ENCODE measurements around the gene AJM1.
"Not testable (repeated sequence)": the region's sequence is repeated elsewhere in the genome, so short reads cannot be mapped to it uniquely, and the experiment has no call there.

The AJM1 gene

DNA sequence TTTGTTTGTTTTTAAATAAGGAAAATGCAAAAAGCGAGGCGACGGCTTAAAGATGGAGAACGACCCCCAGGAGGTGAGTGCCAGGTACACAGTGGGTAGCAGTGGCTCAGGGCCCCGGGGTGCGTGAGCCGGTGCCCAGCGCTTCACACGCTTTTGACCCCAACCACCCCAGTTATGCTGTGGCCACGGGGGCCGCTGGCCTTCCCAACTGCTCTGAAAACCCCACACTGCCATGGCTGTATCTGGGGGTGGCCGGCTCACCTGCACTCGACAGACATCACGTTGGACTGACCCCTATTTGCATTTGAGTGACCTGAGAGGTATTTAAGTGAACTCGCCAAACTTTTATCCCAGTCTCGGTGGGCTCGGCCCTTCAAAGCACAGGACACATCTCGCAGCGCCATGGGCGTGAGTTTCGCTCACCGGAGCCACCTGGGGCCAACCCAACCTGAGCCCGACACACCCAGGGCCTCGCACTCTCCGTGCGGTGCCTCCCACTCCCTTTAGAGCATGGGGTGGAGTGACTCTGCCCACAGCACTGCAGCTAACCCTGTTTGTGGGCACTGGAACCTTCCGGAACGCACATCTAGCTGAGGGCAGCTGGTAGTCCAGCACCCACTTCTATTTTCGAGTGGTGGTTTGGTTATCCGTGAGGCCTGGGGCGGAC, 13.7 kb upstream of the AJM1 start:
- Histone ChIP-seq H3K4me1 (ENCODE audit: control insufficient read depth, insufficient read depth, low read length) (no peaks in the 10 kb centered on the region), H3K27me3 (ENCODE audit: control insufficient read depth, insufficient read depth, low read length) (no peaks in the 10 kb centered on the region), H3K36me3 (ENCODE audit: control insufficient read depth, insufficient read depth, low read length) (peaks cover 61% of the 10 kb centered on the region), H3K9ac (ENCODE audit: low read depth, low read length) (no peak overlapping the region), H3K9me3 (ENCODE audit: control insufficient read depth, insufficient read depth, low read length) (no peaks in the 10 kb centered on the region), H3K4me3 (ENCODE audit: low read depth, low read length) (no peak overlapping the region)

- Histone ChIP-seq H3K36me3 (ENCODE audit: control insufficient read depth, insufficient read depth, low read length) (peaks cover 58% of the 10 kb centered on the region), H3K27me3 (ENCODE audit: control insufficient read depth, insufficient read depth, low read length) (no peaks in the 10 kb centered on the region)
Measured at GRCh38 chr9:136829412-136829811, 12.9 kb upstream of the AJM1 start.

DNA sequence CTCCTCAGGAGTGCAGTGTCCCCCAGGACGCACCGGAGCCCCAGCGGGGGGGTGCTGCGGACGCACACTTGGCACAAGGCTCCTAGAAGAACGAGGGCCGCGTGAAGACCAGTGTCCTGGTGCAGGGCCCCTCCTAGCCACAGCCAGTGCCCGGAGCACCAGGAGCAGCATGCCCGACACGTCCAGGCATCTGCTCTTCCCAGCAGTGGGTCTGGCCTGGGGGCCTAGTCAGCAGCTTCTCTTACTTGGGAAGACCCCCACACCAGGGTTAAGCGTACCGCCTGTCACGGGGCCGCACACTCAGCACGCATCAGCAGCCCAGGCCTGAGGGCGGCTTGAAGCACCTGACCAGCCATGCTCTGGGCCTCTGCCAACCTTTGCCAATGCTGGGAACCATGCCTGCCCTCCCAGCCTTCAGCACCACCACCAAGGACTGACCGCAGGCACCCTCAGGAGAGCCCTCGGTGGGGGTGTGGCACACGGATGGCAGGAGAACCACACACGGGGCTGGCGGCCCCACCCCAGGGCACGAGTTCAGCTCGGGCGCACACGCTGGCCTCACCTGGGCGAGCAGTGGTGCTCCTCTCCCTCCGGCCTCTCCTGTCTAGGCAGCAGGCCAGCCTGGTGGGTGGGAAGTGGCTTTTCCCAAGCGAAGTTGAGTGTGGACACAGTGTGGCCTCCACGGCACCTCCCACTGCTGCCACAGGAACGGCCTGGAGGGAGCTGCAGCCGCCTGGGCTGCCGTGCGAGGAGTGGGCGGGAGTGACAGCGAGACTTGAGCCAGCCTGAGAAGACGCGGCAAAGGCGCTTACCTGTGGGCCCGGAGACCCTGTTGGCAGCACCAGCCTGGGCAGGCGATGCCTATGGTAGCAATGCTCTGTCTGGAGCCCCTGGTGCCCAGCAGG, 12.0 kb upstream of the AJM1 start:
- H3K4me3 ChIP-seq (ENCODE audit: low read depth, low read length): no peak overlapping the region
- H3K36me3 ChIP-seq (ENCODE audit: control insufficient read depth, insufficient read depth, low read length): peaks cover 54% of the 10 kb centered on the region
- no peaks in the 10 kb centered on the region for H3K9me3 ChIP-seq (ENCODE audit: control insufficient read depth, insufficient read depth, low read length)
- no peaks in the 10 kb centered on the region for H3K27me3 ChIP-seq (ENCODE audit: control insufficient read depth, insufficient read depth, low read length)
- H3K9ac ChIP-seq (ENCODE audit: low read depth, low read length): no peak overlapping the region
- H3K4me1 ChIP-seq (ENCODE audit: control insufficient read depth, insufficient read depth, low read length): no peaks in the 10 kb centered on the region

More at GRCh38 chr9:136829412-136829811, 12.9 kb upstream of the AJM1 start:
- no peak overlapping the region for H3K9ac ChIP-seq (ENCODE audit: low read depth, low read length)
- no peak overlapping the region for H3K4me3 ChIP-seq (ENCODE audit: low read depth, low read length)
- H3K9me3 ChIP-seq (ENCODE audit: control insufficient read depth, insufficient read depth, low read length): no peaks in the 10 kb centered on the region
- no peaks in the 10 kb centered on the region for H3K4me1 ChIP-seq (ENCODE audit: control insufficient read depth, insufficient read depth, low read length)

GRCh38 chr9:136831002-136831719, 11.1 kb upstream of the AJM1 start:
- Histone ChIP-seq H3K36me3 (ENCODE audit: control insufficient read depth, insufficient read depth, low read length) (peaks cover 46% of the 10 kb centered on the region), H3K4me1 (ENCODE audit: control insufficient read depth, insufficient read depth, low read length) (no peaks in the 10 kb centered on the region), H3K4me3 (ENCODE audit: low read depth, low read length) (no peak overlapping the region), H3K27me3 (ENCODE audit: control insufficient read depth, insufficient read depth, low read length) (no peaks in the 10 kb centered on the region), H3K9ac (ENCODE audit: low read depth, low read length) (no peak overlapping the region), H3K9me3 (ENCODE audit: control insufficient read depth, insufficient read depth, low read length) (no peaks in the 10 kb centered on the region)

- H3K4me3 ChIP-seq (ENCODE audit: low read depth, low read length): no peak overlapping the region
- no peaks in the 10 kb centered on the region for H3K9me3 ChIP-seq (ENCODE audit: control insufficient read depth, insufficient read depth, low read length)
- peaks cover 44% of the 10 kb centered on the region for H3K36me3 ChIP-seq (ENCODE audit: control insufficient read depth, insufficient read depth, low read length)
- no peak overlapping the region for H3K9ac ChIP-seq (ENCODE audit: low read depth, low read length)
- H3K4me1 ChIP-seq (ENCODE audit: control insufficient read depth, insufficient read depth, low read length): no peaks in the 10 kb centered on the region
- no peaks in the 10 kb centered on the region for H3K27me3 ChIP-seq (ENCODE audit: control insufficient read depth, insufficient read depth, low read length)
Measured at GRCh38 chr9:136831720-136832104, 10.6 kb upstream of the AJM1 start.

DNA sequence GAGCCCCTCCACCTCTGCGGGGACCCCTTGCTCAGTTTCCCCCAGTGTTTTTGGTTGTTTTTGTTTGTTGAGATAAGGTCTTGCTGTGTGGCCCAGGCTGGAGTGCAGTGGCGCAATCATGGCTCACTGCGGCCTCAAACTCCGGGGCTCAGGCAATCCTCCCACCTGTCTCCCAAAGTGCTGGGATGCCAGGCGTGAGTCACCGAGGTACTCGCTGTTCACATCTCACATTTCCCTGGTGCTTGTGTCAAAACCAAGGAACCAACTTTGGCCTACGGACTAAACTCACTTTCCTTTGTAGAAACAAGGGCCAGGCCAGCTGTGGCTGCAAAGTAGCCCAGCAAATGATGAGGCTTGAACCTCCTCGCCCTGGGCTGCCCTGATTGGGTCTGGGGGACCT, 9.7 kb upstream of the AJM1 start:
- peaks cover 42% of the 10 kb centered on the region for H3K36me3 ChIP-seq (ENCODE audit: control insufficient read depth, insufficient read depth, low read length)
- no peak overlapping the region for H3K4me3 ChIP-seq (ENCODE audit: low read depth, low read length)
- no peaks in the 10 kb centered on the region for H3K9me3 ChIP-seq (ENCODE audit: control insufficient read depth, insufficient read depth, low read length)
- no peaks in the 10 kb centered on the region for H3K27me3 ChIP-seq (ENCODE audit: control insufficient read depth, insufficient read depth, low read length)
- H3K9ac ChIP-seq (ENCODE audit: low read depth, low read length): no peak overlapping the region
- H3K4me1 ChIP-seq (ENCODE audit: control insufficient read depth, insufficient read depth, low read length): no peaks in the 10 kb centered on the region

- H3K27me3 ChIP-seq (ENCODE audit: control insufficient read depth, insufficient read depth, low read length); H3K9ac ChIP-seq (ENCODE audit: low read depth, low read length); H3K4me1 ChIP-seq (ENCODE audit: control insufficient read depth, insufficient read depth, low read length); H3K9me3 ChIP-seq (ENCODE audit: control insufficient read depth, insufficient read depth, low read length); H3K4me3 ChIP-seq (ENCODE audit: low read depth, low read length): not testable (repeated sequence)
- H3K36me3 ChIP-seq (ENCODE audit: control insufficient read depth, insufficient read depth, low read length): peaks cover 51% of the 10 kb centered on the region
Measured at GRCh38 chr9:136833381-136834048, 8.8 kb upstream of the AJM1 start.

DNA sequence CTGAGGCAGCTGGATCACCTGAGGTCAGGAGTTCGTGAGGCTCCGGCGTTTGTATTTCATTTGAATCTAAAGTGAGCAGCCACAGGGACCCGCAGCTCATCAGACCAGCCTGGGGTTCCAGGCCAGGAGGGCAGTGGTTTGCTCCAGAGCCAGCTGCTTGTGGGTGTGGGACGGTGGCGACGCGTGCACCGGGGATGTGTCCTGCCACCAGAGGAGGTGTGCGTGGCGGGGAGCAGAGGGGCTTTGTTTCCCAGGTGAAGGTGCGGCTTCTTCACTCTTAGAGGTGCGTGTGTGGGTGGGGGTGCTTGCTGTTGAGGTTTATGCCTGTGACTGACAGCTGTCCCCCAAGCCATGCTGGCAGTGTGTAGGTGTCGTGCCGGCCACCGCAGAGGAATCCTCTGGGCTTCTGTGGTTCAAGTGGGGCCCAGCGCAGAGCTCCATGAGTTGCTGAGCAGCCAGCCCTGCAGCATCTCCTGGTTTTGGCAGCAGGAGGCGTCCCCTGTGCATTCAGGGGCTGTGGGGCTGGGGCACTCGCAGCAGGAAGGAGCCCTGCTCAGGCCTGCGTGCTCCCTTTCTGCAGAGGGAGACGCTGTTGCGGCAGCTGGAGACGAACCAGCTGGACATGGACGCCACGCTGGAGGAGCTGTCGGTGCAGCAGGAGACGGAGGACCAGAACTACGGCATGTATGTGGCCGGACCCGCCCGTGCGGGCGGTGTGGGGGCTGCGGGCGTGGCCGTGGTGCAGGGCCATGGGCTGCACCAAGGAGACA, 6.9 kb upstream of the AJM1 start:
- Histone ChIP-seq H3K9ac (ENCODE audit: low read depth, low read length) (no peak overlapping the region), H3K36me3 (ENCODE audit: control insufficient read depth, insufficient read depth, low read length) (peaks cover 42% of the 10 kb centered on the region), H3K4me1 (ENCODE audit: control insufficient read depth, insufficient read depth, low read length) (no peaks in the 10 kb centered on the region), H3K9me3 (ENCODE audit: control insufficient read depth, insufficient read depth, low read length) (no peaks in the 10 kb centered on the region), H3K4me3 (ENCODE audit: low read depth, low read length) (no peak overlapping the region), H3K27me3 (ENCODE audit: control insufficient read depth, insufficient read depth, low read length) (no peaks in the 10 kb centered on the region)

DNA sequence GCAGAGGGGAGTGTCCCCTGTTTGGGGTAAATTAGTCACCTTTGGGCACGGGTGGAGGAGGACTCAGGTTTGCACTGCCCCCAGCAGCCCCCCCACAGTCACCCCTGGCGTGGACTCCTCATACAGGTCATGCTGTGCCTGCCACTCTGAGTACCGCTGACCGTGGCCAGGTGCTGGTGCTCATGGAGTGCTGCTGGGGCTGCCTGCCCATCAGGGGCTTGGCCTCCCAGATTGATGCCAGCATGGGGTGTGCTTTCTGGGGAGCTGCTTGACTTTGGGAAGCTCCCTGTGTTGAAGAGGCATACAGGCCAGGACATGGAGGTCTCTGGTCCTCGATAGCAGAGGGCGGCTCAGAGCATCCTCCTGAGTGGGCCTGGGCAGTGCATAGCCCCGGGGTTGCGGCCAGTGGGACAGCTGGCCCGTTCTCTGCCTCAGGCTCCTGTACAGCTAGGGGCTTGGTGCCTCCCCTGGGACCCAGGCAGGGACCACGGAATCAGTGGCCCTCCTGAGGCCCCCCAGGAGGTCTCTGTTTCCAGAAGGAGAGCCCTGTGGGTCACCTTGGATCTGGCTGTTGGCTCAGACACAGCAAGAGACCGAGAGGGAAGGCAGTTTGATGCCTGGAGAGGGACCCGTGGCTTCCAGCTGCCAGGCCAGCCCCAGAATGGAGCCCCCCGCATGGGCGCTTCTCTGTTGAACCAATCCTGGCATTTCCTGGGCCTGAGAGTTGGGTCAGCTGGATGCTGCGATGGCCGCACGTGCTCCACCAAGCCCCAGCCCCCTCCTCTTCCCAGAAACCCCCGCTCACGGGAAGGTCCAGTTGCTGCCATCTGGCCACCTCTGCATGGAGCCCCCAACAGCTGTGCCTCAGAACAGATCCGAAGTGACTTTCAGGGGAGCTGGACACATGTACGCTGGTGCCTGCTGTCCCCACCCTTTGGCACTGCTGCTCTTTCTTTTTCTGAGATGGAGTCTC, 6.1 kb upstream of the AJM1 start:
- no peaks in the 10 kb centered on the region for H3K9me3 ChIP-seq (ENCODE audit: control insufficient read depth, insufficient read depth, low read length)
- peaks cover 35% of the 10 kb centered on the region for H3K36me3 ChIP-seq (ENCODE audit: control insufficient read depth, insufficient read depth, low read length)
- no peak overlapping the region for H3K4me3 ChIP-seq (ENCODE audit: low read depth, low read length)
- H3K9ac ChIP-seq (ENCODE audit: low read depth, low read length): no peak overlapping the region
- no peaks in the 10 kb centered on the region for H3K4me1 ChIP-seq (ENCODE audit: control insufficient read depth, insufficient read depth, low read length)
- no peaks in the 10 kb centered on the region for H3K27me3 ChIP-seq (ENCODE audit: control insufficient read depth, insufficient read depth, low read length)

GRCh38 chr9:136837146-136837855, 5.0 kb upstream of the AJM1 start:
- peaks cover 24% of the 10 kb centered on the region for H3K36me3 ChIP-seq (ENCODE audit: control insufficient read depth, insufficient read depth, low read length)
- H3K9me3 ChIP-seq (ENCODE audit: control insufficient read depth, insufficient read depth, low read length): no peaks in the 10 kb centered on the region
- no peaks in the 10 kb centered on the region for H3K27me3 ChIP-seq (ENCODE audit: control insufficient read depth, insufficient read depth, low read length)
- no peak overlapping the region for H3K4me3 ChIP-seq (ENCODE audit: low read depth, low read length)
- H3K9ac ChIP-seq (ENCODE audit: low read depth, low read length): no peak overlapping the region
- peaks cover 4% of the 10 kb centered on the region for H3K4me1 ChIP-seq (ENCODE audit: control insufficient read depth, insufficient read depth, low read length)

All from iPS-15b (cell line).